ENCODE results near the gene A1BG.

DNA sequence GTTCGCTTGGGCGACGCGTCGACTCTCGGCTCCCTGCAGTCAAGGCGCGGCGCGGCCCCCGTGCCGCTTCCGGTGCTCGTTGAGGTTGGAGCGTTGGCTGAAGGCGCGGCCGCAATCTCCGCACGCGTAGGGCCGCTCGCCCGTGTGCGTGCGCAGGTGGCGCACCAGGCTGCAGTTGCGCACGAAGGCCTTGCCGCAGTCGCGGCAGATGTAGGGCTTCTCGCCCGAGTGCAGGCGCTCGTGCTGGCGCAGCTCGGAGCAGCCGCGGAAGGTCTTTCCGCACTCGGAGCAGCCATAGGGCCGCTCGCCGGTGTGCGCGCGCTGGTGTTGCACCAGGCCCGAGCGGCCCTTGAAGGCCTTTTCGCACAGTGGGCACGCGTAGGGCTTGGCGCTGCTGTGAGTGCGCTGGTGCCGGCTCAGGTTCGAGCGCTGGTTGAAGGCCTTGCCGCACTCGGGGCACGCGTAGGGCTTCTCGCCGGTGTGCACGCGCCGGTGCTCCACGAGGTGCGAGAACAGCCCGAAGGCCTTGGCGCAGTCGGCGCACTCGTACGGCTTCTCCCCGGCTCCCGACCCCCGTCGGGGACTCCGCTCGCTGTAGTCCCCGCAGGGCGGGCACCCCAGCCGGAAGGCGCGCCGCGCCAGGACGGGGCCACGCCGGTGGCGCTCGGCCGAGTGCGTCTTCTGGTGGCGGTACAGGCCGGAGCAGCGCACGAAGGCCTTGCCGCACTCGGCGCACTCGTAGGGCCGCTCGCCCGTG, 14.6 kb upstream of the A1BG start:
- TF ChIP-seq POLR2AphosphoS5 (IDR thresholded peaks at IDR 0.05; ENCODE audit: low read depth, low read length), result no peak
- TF ChIP-seq, protein P1, sequence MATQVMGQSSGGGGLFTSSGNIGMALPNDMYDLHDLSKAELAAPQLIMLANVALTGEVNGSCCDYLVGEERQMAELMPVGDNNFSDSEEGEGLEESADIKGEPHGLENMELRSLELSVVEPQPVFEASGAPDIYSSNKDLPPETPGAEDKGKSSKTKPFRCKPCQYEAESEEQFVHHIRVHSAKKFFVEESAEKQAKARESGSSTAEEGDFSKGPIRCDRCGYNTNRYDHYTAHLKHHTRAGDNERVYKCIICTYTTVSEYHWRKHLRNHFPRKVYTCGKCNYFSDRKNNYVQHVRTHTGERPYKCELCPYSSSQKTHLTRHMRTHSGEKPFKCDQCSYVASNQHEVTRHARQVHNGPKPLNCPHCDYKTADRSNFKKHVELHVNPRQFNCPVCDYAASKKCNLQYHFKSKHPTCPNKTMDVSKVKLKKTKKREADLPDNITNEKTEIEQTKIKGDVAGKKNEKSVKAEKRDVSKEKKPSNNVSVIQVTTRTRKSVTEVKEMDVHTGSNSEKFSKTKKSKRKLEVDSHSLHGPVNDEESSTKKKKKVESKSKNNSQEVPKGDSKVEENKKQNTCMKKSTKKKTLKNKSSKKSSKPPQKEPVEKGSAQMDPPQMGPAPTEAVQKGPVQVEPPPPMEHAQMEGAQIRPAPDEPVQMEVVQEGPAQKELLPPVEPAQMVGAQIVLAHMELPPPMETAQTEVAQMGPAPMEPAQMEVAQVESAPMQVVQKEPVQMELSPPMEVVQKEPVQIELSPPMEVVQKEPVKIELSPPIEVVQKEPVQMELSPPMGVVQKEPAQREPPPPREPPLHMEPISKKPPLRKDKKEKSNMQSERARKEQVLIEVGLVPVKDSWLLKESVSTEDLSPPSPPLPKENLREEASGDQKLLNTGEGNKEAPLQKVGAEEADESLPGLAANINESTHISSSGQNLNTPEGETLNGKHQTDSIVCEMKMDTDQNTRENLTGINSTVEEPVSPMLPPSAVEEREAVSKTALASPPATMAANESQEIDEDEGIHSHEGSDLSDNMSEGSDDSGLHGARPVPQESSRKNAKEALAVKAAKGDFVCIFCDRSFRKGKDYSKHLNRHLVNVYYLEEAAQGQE (IDR thresholded peaks at IDR 0.05; ENCODE audit: insufficient read depth in 1 of 2, low read depth in 2 of 2, low read length in 2 of 2), result no peak
- TF ChIP-seq FOXP2 (optimal IDR thresholded peaks at IDR 0.05; ENCODE audit: borderline replicate concordance, extremely low read depth, extremely low read length, insufficient read depth), result no peak
- TF ChIP-seq SIN3A (IDR thresholded peaks at IDR 0.05; ENCODE audit: borderline replicate concordance, insufficient read depth, low read length), result no peak
